Brain pericyte (primary cell): ENCODE results near the gene MYADML2.
"Not testable (repeated sequence)": the region's sequence is repeated elsewhere in the genome, so short reads cannot be mapped to it uniquely, and the experiment has no call there.

Source experiments
- DNase-seq: peaks from one replicate; pipeline ENCODE4 v3.0.0-alpha.2; 2012; ENCODE audit warnings: low read depth, low spot score

Gene MYADML2

DNA sequence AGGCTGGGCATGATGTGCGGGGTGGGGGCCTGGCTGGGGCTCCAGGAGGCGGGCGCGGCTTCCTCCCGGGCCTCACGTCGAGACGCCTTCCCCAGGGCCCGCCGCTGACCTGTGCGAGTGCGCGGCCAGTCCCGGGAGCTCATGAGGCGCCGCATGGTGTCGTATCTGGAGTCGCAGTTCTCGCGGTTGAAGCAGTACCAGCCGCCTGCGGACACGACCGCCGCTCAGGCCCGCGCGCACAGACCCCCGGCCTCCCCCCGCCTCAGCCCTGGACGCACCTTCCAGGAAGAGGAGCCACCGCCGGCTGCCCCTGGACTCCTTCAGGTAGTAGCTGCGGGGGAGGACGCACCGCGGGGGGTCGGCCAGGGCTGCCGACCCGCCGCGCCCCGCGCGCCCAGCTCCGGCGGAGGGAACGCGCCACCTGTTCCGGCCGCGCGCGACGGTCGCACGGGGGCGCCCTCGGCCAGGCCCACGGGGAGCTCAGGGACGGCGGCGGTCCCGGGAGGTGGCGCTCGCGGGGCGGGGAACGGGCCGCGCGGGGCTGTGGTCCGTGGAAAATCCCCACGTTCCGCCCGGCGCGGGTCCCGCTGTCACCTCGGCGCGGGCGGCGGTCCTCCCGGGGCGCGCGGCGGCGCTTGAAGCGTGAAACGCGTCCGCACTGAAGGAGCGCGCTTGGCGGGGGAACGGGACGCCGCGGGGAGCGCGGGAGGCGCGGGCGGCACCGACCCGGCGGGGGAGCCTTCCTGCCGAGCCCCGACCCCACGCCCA lies 12.5 kb upstream of the MYADML2 start:
- no peak for DNase-seq

- DNase-seq: no peak
Observed at GRCh38 chr17:81958633-81959342, 11.8 kb upstream of the MYADML2 start.

DNA sequence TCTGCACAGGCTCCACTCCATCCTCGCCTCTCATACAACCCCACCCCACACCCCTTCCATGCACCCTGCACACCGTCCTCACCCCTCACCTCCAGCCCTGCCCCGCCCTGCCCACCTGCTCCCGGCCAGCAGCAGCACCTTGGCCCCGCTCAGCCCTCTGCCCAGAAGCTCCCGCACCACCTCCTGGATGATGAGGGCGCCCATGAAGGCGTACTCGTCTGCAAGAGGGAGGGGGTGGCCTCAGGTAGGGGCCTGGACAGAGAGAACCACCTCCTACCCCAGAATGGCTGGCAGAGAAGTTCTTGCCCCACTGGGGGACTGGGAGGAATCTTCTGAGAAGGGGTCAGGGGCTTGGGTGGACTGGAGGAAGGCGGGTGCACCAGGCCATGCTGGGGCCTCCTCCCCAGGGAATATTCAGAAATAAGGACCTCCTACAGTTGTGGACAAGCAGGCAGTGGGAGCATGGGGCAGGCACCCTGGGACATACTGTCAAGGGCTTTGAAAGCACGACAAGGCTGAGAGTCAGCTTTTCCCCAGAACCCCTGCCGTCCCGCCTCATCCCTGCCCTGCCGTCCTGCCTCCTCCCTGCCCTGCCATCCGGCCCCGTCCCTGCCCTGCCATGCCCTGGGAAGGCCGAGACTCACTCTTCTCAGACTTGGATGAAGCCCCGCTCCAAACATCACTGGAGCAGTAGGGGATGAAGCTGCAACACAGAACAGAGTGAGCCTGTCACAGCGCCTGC lies 10.8 kb upstream of the MYADML2 start:
- DNase-seq: no peak

GRCh38 chr17:81956607-81957589 lies 9.9 kb upstream of the MYADML2 start:
- DNase-seq: no peak

DNA sequence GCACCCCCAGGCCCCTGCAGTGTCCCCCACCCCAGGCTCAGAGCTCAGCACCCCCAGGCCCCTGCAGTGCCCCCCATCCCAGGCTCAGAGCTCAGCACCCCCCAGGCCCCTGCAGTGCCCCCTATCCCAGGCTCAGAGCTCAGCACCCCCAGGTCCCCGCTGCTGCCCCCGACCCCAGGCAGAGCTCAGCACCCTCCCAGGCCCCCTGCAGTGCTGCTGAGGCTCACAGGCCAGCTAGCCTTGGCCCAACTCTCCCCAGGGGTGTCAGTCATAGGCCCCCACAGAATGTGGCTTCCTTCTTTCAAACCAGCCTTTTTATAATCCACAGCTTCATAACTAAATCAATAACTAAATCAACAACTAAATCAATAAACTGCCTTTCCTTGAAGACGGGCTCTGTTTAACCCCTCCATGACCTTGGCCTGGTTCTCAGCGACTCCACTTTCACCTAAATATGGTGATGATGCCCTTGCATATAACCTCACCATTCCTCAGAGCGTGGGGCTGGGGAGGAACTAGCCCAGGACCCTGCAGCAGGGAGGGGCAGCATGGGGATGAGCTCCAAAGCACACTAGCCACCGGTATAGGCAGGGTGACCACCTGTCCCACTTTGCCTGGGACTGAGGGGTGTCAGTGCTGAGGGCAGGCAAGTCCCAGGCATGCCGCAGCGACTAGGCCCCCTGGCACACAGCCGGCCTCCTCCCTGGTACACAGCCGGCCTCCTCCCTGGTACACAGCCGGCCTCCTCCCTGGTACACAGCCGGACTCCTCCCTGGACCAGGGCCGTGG lies 8.9 kb upstream of the MYADML2 start:
- DNase-seq: no peak

GRCh38 chr17:81955058-81955681 lies 8.1 kb upstream of the MYADML2 start:
- DNase-seq: no peak

DNA sequence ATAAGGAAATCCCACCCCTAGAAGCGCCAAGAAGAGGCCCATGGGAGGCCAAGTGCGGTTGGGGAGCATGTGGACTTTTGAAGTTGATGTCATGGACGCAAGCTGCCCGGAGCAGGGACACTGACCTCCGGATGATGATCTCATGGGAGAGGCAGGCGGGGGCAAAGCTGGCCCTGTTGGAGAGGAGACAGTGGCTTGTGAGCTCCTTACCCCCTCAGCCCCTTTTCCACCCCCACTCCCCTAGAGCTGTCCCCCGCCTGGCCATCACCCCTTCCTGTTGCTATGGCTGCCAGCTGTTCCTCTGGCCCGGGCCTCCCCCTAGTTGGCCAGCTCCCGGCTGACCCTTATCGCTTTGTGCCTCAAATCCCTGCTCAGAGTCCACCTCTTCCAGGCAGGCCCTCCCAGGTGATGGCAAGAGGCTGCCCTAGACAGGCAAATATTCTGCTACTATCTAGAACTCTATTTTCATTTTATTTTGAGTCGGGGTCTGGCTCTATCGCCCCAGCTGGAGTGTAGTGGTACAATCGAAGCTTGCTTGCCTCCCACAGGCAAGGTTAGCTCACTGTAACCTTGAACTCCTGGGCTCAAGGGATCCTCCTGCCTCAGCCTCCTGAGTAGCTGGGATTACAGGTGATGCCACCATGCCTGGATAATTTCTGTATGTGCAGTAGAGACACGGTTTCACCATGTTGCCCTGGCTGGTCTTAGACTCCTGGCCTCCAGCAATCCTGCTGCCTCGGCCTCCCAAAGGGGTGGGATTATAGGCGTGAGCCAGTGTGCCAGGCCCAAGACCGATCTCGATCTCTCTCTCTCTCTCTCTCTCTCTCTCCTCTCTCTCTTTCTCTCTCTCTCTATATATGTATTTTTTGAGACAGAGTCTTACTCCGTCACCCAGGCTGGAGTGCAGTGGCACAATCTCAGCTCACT lies 7.4 kb upstream of the MYADML2 start:
- no peak for DNase-seq

DNA sequence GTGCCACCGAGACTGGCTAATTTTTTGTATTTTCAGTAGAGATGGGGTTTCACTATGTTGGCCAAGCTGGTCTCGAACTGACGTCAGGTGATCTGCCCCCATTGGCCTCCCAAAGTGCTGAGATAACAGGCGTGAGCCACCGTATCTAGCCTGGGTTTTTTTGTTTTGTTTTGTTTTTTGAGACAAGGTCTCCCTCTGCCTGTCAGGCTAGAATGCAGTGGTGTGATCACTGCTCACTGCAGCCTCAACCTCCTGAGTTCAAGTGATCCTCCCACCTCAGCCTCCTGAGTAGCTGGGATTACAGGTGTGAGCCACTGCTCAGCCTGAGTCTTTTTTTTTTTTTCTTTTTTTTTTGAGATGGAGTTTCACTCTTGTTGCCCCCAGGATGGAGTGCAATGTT lies 6.4 kb upstream of the MYADML2 start:
- DNase-seq: not testable (repeated sequence)

GRCh38 chr17:81952792-81953228 lies 5.8 kb upstream of the MYADML2 start:
- no peak for DNase-seq

DNA sequence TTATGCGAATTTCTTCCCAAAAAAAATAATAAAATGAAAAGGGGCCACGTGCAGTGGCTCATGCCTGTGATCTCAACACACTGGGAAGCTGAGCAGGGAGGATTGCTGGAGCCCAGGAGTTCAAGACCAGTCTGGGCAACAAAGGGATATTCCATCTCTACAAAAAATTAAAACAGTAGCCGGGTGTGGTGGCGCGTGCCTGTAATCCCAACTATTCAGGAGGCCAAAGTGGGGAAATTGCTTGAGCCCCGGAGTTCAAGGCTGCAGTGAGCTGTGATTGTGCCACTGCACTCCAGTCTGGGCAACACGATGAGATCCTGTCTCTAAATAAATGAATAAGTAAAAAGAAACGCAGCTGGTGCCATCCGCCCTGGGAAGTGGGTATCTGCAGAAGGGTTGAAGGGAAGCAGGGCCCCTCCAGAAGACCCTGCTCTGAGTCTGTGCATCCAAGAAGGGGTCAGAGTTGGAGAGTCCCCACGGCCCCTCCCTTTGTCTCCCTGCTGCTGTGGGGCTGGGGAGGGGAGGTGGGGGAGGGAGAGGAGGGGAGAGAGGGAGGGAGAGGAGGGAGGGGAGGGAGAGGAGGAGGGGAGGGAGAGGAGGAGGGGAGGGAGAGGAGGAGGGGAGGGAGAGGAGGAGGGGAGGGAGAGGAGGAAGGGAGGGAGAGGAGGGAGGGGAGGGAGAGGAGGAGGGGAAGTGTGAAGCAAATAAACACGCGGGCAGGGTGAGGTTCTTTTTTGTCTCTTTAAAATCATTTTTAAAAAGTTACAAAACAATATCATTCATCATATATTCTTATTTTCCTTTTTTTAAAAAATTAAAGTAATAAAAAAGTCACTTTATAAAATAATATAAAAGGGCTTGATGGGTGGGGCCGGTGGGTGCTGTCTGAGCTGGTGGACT lies 5.0 kb upstream of the MYADML2 start:
- DNase-seq: no peak

DNA sequence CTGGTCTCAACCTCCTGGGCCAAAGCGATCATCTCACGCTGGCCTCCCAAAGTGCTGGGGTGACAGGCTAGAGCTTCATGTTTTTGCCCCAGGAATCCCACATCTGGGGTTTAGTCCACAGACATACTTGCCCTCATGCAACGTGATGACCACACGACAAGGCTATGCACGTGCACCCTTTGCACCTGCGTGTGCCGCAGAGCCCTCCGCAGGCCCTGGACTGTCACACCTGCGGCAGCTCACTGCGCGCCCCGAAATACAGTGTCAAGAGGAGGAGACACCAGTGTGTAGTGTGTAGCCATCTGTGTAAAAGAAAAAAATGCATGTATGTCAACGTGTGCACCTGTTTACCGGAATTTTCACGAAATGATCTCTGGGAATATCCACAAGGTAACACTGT lies 3.5 kb upstream of the MYADML2 start:
- no peak for DNase-seq

DNA sequence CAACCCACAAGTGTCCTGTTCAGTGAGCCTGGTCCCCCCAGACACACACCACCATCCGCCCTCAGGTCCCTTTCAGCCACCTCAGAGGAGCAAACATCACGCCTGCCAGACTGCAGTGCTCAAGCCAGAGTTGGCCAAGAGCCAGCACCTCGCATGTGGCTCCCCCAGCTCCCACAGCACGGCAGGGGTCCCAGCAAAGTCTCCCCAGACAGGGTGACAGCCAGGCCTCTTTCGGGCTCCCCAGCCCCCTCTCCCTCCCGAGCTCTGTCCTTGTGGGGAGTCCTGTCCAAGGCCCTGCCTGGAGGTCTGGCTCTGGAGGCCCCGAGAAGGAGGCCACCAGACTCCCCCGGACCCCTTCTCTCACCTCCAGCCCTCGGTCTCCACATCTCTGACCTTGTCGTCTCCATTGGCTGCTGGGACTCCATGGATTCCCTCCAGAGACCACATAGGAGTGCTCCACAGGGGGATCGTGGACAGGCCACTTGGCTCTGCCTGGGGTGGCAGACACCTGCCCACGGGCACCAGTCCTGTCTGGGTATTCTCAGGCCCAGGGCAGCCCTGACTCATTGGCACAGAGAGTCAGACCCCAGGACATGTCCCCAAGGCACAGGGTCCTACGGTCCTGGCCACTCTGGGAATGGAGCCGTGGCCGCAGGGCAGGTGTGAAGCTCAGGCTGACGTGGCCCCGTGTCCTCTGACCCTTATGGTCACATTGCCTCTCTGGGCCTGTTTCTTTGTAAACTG lies 1.8 kb upstream of the MYADML2 start:
- DNase-seq: no peak

DNA sequence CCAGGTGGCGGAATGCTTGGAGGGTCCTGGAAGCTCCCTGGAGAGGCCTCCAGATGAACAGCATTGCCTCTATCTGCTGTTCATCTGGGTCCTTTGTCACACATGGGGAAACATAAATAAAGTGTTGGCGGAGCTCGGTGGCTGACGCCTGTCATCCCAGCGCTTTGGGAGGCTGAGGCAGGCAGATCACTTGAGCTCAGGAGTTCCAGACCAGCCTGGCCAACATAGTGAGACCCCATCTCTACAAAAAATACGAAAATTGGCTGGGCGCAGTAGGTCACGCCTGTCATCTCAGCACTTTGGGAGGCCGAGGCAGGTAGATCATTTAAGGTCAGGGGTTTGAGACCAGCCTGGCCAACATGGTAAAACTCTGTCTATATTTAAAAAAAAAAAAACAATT lies 2.2 kb downstream of the MYADML2 start:
- DNase-seq: no peak

DNA sequence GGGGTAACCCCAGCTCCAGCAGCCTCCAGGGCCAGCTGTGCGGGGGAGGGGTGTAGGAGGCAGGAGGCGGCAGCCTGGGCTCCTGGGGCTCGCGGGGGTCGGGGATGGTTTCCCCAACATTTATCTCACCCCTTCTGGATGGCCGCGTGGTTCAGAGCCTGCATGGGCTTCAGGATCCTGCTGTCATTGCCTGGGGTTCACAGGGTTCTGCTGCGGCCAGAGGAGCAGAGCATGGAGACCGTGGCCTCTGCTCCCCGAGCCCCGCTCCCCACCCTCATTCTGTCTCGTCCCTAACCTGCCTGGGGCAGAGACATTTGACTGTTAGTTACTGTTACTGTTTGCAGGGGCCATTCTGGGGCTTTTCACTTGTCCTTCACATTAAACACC lies 4.9 kb downstream of the MYADML2 start:
- no peak for DNase-seq

GRCh38 chr17:81941484-81942166 lies 5.4 kb downstream of the MYADML2 start:
- DNase-seq: no peak
